ENCODE results near the gene OTUD3.
"Not testable (repeated sequence)": the region's sequence is repeated elsewhere in the genome, so short reads cannot be mapped to it uniquely, and the experiment has no call there.

The OTUD3 gene

DNA sequence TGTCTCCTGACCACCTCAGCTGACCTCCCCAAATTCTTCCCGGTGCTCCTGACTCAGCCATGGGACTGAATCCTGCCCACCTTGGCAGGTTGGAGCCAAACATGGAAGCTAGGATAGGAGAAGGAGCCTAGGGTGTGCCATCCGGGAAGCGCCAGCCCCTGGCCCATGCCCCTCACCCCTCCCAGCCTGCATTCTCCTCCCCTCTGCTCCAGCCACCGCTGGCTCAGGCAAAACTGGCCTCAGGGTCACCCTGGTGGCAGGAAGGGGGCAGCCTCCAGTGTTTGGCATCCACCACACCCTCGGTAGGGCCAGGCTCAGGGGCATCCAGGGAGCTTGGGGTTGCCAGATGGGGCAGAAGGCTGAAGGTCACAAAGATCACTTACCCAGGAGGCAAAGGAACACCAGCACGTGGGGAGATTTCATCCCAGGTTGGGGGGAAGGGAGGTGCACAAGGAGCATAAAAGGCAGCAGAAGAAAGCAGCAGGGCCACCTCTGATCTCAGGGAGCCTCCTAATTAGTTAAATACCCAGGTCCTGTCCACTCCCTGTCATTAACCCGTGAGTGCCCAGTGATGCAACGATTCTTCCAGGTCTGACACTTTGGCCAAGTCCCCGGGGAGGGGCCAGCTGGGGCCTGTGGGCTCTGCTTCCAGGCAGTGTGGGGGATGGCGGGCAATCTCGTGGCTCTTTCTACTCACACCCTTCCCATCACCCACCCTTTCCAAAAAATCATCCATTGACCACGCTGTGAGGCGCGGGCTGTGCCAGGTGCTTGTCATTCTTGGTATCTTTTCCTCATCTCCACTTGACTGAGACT is 41.1 kb downstream of the OTUD3 start, which contains the start of gene PLA2G2E:
TSS of gene PLA2G2E (minus strand) at position 481 of the 816 bp plus-strand sequence. CDS start at position 423, 58 bp downstream.
- FAIRE-seq = no peak
- DNase-seq (ENCODE audit: insufficient read length, low spot score) = no peak

GRCh38 chr1:19923953-19924346 is 41.8 kb downstream of the OTUD3 start:
- no peak for TF ChIP-seq SPI1 (IDR thresholded peaks at IDR 0.05; ENCODE audit: low read depth, low read length)
- no peak for TF ChIP-seq POLR2AphosphoS5 (IDR thresholded peaks at IDR 0.05; ENCODE audit: low read depth, low read length)
- TF ChIP-seq TAF1 (IDR thresholded peaks at IDR 0.05; ENCODE audit: low read depth, low read length) = no peak
- TF ChIP-seq POLR2A (IDR thresholded peaks at IDR 0.05; ENCODE audit: low read depth, low read length) = no peak
- TF ChIP-seq POU2F2 (IDR thresholded peaks at IDR 0.05; ENCODE audit: low read depth, low read length) = no peak
- no peak for TF ChIP-seq PAX5 (IDR thresholded peaks at IDR 0.05; ENCODE audit: insufficient read depth, low read length, severe bottlenecking)
- DNase-seq (ENCODE audit: insufficient read length, low spot score) (no peak), FAIRE-seq (no peak)

More for the DNA sequence above, 41.1 kb downstream of the OTUD3 start, which contains the start of gene PLA2G2E:
- TF ChIP-seq POLR2A (IDR thresholded peaks at IDR 0.05; ENCODE audit: low read depth, low read length) = no peak

DNA sequence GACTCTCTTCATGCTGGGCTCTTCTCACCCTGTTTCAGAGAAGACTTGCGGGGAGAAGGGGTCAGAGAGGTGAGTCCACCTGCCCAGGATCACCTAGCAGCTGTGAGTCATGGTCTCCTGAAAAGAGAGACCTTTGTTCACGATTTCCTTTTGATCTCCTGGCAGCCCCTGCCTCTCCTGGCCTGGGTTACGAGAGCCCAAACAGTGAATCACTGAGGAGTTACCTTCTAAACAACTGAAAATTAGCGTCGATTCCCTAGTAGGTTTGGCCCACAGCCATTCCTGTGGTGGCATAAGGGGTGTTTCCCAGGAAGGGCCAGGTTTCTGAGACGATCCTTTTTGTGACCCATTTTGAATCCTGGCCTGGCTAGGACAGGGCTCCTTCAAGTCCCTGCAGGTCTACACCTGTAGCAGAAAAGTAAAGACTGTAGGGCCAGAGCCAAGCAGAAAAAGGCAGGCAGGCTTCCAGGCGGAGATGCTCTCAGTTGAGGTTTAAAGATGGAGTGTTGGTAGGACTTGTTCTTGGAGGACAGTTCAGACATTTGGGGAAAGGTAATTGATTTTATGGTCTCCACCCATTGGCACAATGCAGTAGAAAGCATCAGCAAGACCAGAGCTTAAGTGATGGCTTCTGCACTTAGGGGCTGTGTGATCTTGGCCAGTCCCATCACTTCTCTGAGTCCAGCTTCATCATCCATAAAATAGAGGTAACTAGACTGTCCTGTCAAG is 43.3 kb downstream of the OTUD3 start:
- no peak for FAIRE-seq
- no peak for DNase-seq (ENCODE audit: insufficient read length, low spot score)
- no peak for TF ChIP-seq PAX5 (IDR thresholded peaks at IDR 0.05; ENCODE audit: insufficient read depth, low read length, severe bottlenecking)
- no peak for TF ChIP-seq POLR2A (IDR thresholded peaks at IDR 0.05; ENCODE audit: low read depth, low read length)

GRCh38 chr1:19926296-19927129 is 44.3 kb downstream of the OTUD3 start:
- no peak for TF ChIP-seq PAX5 (IDR thresholded peaks at IDR 0.05; ENCODE audit: insufficient read depth, low read length, severe bottlenecking)
- no peak for TF ChIP-seq POLR2AphosphoS5 (IDR thresholded peaks at IDR 0.05; ENCODE audit: low read depth, low read length)
- no peak for DNase-seq (ENCODE audit: insufficient read length, low spot score)
- no peak for FAIRE-seq

GRCh38 chr1:19927130-19927421 is 44.9 kb downstream of the OTUD3 start:
- DNase-seq (ENCODE audit: insufficient read length, low spot score); FAIRE-seq: not testable (repeated sequence)

DNA sequence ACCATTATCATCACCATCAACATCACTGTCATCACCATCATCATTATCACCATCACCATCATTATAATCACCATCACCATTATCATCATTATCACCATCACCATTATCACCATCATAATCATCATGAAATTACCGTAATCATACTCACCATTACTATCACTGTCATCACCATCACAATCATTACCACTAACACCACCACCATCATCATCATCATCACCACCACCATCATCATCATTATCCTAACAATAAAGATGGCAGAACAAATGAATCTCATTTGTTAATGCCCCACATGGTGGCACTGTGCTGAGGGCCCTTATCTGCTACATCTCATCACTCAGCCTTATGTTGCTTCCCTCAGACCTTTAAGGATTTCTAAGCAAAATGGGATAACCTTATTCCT is 50.7 kb downstream of the OTUD3 start:
- TF ChIP-seq POLR2A (IDR thresholded peaks at IDR 0.05; ENCODE audit: low read depth, low read length) (no peak), TAF1 (IDR thresholded peaks at IDR 0.05; ENCODE audit: low read depth, low read length) (no peak), SPI1 (IDR thresholded peaks at IDR 0.05; ENCODE audit: low read depth, low read length) (no peak), PAX5 (IDR thresholded peaks at IDR 0.05; ENCODE audit: insufficient read depth, low read length, severe bottlenecking) (no peak), POLR2AphosphoS5 (IDR thresholded peaks at IDR 0.05; ENCODE audit: low read depth, low read length) (no peak), POU2F2 (IDR thresholded peaks at IDR 0.05; ENCODE audit: low read depth, low read length) (no peak)
- no peak for FAIRE-seq

GRCh38 chr1:19934336-19934735 is 52.1 kb downstream of the OTUD3 start:
- FAIRE-seq (no peak), DNase-seq (ENCODE audit: insufficient read length, low spot score) (no peak)
- no peak for TF ChIP-seq POLR2A (IDR thresholded peaks at IDR 0.05; ENCODE audit: low read depth, low read length)
- no peak for TF ChIP-seq POU2F2 (IDR thresholded peaks at IDR 0.05; ENCODE audit: low read depth, low read length)
- TF ChIP-seq POLR2AphosphoS5 (IDR thresholded peaks at IDR 0.05; ENCODE audit: low read depth, low read length) = no peak
- TF ChIP-seq TAF1 (IDR thresholded peaks at IDR 0.05; ENCODE audit: low read depth, low read length) = no peak
- TF ChIP-seq SPI1 (IDR thresholded peaks at IDR 0.05; ENCODE audit: low read depth, low read length) = no peak
- TF ChIP-seq PAX5 (IDR thresholded peaks at IDR 0.05; ENCODE audit: insufficient read depth, low read length, severe bottlenecking) = no peak

More for the DNA sequence above, 50.7 kb downstream of the OTUD3 start:
- DNase-seq (ENCODE audit: insufficient read length, low spot score) = no peak

DNA sequence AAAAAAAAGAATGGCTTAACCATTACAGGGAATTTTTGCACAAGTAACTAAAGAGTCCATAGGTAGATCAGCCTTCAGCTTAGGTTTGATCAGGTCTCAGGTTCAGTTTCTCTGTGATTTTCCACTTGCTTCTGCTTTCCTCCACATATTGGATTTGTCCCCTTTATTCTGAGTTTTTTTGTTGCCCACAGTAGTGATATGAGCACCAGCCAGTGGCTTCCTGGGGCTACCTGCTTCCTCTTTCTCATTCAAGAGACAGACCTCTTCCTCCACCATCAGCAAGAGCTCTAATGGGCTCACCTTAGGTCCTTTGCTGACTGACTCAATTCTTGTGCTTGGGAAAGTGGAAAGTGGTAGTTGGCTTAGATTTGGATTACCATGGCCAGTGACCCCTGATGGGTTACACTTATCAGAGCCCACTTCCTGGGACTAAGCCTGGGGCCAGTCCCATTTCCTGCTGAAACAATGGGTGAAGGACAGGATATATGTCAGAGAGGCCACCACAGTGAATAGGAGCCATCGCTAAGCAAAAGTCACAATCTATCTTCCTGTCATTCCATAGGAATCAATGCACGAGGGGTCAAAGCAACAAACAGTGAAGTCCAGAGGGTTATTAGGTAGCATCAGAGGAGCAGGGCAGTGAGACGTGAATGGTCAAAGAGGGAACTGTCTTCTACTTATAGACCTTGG is 54.0 kb downstream of the OTUD3 start:
- FAIRE-seq = no peak
- TF ChIP-seq SPI1 (IDR thresholded peaks at IDR 0.05; ENCODE audit: low read depth, low read length) = peak; percentile 39; the same call in 1 of the 2 replicates
- no peak for TF ChIP-seq POU2F2 (IDR thresholded peaks at IDR 0.05; ENCODE audit: low read depth, low read length)
- TF ChIP-seq PAX5 (IDR thresholded peaks at IDR 0.05; ENCODE audit: insufficient read depth, low read length, severe bottlenecking) = no peak

DNA sequence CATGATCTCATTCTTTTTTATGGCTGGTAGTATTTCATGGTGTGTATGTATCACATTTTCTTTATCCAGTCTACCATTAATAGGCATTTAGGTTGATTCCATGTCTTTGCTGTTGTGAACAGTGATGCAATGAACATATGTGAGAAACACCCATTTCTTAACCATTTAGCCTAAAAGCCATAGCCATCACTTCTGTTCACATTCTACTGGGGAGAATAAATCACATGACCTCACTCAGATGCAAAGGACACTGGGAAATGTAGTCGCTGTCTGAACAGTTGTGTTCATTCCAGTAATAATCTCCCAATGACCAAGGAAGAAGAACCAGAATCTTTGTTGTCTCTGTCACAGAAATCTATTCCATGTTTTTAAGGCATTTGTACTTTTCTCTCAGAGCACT is 56.3 kb downstream of the OTUD3 start:
- FAIRE-seq (no peak), DNase-seq (ENCODE audit: insufficient read length, low spot score) (no peak)
- no peak for TF ChIP-seq PAX5 (IDR thresholded peaks at IDR 0.05; ENCODE audit: insufficient read depth, low read length, severe bottlenecking)
- no peak for TF ChIP-seq TAF1 (IDR thresholded peaks at IDR 0.05; ENCODE audit: low read depth, low read length)
- TF ChIP-seq POLR2AphosphoS5 (IDR thresholded peaks at IDR 0.05; ENCODE audit: low read depth, low read length) = no peak
- TF ChIP-seq POLR2A (IDR thresholded peaks at IDR 0.05; ENCODE audit: low read depth, low read length) = no peak
- TF ChIP-seq SPI1 (IDR thresholded peaks at IDR 0.05; ENCODE audit: low read depth, low read length) = no peak
- TF ChIP-seq POU2F2 (IDR thresholded peaks at IDR 0.05; ENCODE audit: low read depth, low read length) = no peak

More for the DNA sequence above, 54.0 kb downstream of the OTUD3 start:
- DNase-seq (ENCODE audit: insufficient read length, low spot score) = no peak

Measured in GM12891 (cell line).